Measurements from ENCODE around the gene C9orf72.
"Not testable (repeated sequence)": the region's sequence is repeated elsewhere in the genome, so short reads cannot be mapped to it uniquely, and the experiment has no call there.

C9orf72 gene

GRCh38 chr9:27503623-27504022 lies 69.7 kb downstream of the C9orf72 start:
- Histone ChIP-seq H3F3A (ENCODE audit: insufficient read depth) (no peaks in the 10 kb centered on the region), H3K9ac (ENCODE audit: low read length) (no peak overlapping the region), H3K27me3 (ENCODE audit: low read length) (no peaks in the 10 kb centered on the region), H3K9me2 (replicated peaks; ENCODE audit: insufficient read depth, low read length) (no peaks in the 10 kb centered on the region), H2AFZ (ENCODE audit: low read depth, low read length, severe bottlenecking) (no peak overlapping the region), H3K4me3 (ENCODE audit: insufficient read depth, low read length, poor library complexity, severe bottlenecking) (no peak overlapping the region), H3K4me2 (ENCODE audit: low read depth, low read length, poor library complexity, severe bottlenecking) (no peak overlapping the region), H3K9me3 (ENCODE audit: insufficient read depth, low read length) (no peaks in the 10 kb centered on the region), H3K27ac (ENCODE audit: low read depth, low read length) (no peak overlapping the region), H3K36me3 (ENCODE audit: low read length) (no peaks in the 10 kb centered on the region), H3K79me2 (ENCODE audit: insufficient read depth, low read length) (no peaks in the 10 kb centered on the region), H4K20me1 (ENCODE audit: low read depth, low read length) (no peaks in the 10 kb centered on the region)
- no peak for TF ChIP-seq CTCF (IDR thresholded peaks at IDR 0.05; ENCODE audit: insufficient read depth, low read length, poor library complexity, severe bottlenecking)
- TF ChIP-seq EZH2phosphoT487 (conservative IDR thresholded peaks at IDR 0.05; ENCODE audit: low read length), result no peak

GRCh38 chr9:27500902-27501301 lies 72.4 kb downstream of the C9orf72 start:
- not testable (repeated sequence) for H3K9me2 ChIP-seq (replicated peaks; ENCODE audit: insufficient read depth, low read length); H3K27ac ChIP-seq (ENCODE audit: low read depth, low read length); H3K9me3 ChIP-seq (ENCODE audit: insufficient read depth, low read length); H2AFZ ChIP-seq (ENCODE audit: low read depth, low read length, severe bottlenecking); H3K9ac ChIP-seq (ENCODE audit: low read length); H3K79me2 ChIP-seq (ENCODE audit: insufficient read depth, low read length); H3K27me3 ChIP-seq (ENCODE audit: low read length); H3K36me3 ChIP-seq (ENCODE audit: low read length); H3F3A ChIP-seq (ENCODE audit: insufficient read depth); H3K4me2 ChIP-seq (ENCODE audit: low read depth, low read length, poor library complexity, severe bottlenecking); H3K4me3 ChIP-seq (ENCODE audit: insufficient read depth, low read length, poor library complexity, severe bottlenecking); H4K20me1 ChIP-seq (ENCODE audit: low read depth, low read length)

DNA sequence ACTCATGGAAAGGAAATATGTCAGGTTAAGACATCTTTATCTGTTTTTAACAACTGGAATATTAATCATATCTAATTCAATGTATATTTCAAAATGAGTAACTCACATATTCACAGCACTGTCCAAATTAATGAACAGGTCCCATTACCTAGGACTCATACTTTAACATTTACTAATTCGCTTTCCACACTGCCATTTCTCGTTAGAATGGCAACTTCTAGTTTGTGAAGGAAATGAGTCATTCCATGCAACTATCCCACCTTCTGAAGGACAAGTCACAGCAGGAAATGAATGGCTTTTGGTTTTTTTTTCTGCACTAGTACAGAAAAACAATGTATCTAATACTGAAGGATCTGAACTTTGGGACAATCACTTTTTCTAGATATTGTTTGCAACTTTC lies 73.8 kb downstream of the C9orf72 start:
- no peaks in the 10 kb centered on the region for H3K9me2 ChIP-seq (replicated peaks; ENCODE audit: insufficient read depth, low read length)
- no peaks in the 10 kb centered on the region for H3K79me2 ChIP-seq (ENCODE audit: insufficient read depth, low read length)
- H3F3A ChIP-seq (ENCODE audit: insufficient read depth), result no peaks in the 10 kb centered on the region
- no peak overlapping the region for H3K4me2 ChIP-seq (ENCODE audit: low read depth, low read length, poor library complexity, severe bottlenecking)
- no peak overlapping the region for H3K4me3 ChIP-seq (ENCODE audit: insufficient read depth, low read length, poor library complexity, severe bottlenecking)
- no peak overlapping the region for H3K27ac ChIP-seq (ENCODE audit: low read depth, low read length)
- H3K9me3 ChIP-seq (ENCODE audit: insufficient read depth, low read length), result 0 out of 2 replicates have a peak, but pooled peaks cover 4% of the 10 kb centered on the region
- H2AFZ ChIP-seq (ENCODE audit: low read depth, low read length, severe bottlenecking), result no peak overlapping the region
- H3K27me3 ChIP-seq (ENCODE audit: low read length), result no peaks in the 10 kb centered on the region
- no peaks in the 10 kb centered on the region for H4K20me1 ChIP-seq (ENCODE audit: low read depth, low read length)
- H3K9ac ChIP-seq (ENCODE audit: low read length), result no peak overlapping the region
- H3K36me3 ChIP-seq (ENCODE audit: low read length), result no peaks in the 10 kb centered on the region
- TF ChIP-seq EZH2phosphoT487 (conservative IDR thresholded peaks at IDR 0.05; ENCODE audit: low read length), result no peak
- no peak for TF ChIP-seq CTCF (IDR thresholded peaks at IDR 0.05; ENCODE audit: insufficient read depth, low read length, poor library complexity, severe bottlenecking)

DNA sequence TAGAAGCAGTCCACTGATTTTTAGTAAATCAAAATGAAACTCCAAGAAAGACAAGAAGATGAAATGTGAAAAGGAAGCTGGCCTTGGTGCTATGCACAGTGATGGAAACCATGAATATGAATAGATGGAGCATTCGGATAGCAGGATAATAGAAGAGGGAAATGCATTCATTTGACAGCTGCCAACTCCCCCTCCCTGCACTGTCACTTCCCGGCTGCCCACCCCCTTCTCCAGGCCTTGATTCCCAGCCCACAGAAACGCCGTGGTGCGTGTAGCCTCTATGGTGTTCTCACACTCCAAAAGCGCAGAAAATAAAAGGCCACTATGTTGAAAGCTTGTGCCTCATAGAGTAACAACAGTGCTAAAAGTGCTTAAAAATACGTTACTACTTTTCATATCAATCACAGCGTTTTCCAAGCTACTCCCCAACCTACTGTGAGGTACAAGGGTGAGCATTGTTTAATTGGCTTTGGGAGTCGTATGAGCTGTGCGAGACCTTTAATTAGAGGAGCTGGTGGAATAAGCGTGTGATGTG lies 75.3 kb downstream of the C9orf72 start:
- Histone ChIP-seq H3K79me2 (ENCODE audit: insufficient read depth, low read length) (no peaks in the 10 kb centered on the region), H2AFZ (ENCODE audit: low read depth, low read length, severe bottlenecking) (no peak overlapping the region), H3K9me3 (ENCODE audit: insufficient read depth, low read length) (0 out of 2 replicates have a peak, but pooled peaks cover 4% of the 10 kb centered on the region), H3K27me3 (ENCODE audit: low read length) (no peaks in the 10 kb centered on the region), H3K36me3 (ENCODE audit: low read length) (no peaks in the 10 kb centered on the region), H3K27ac (ENCODE audit: low read depth, low read length) (no peak overlapping the region), H3F3A (ENCODE audit: insufficient read depth) (no peaks in the 10 kb centered on the region), H3K4me2 (ENCODE audit: low read depth, low read length, poor library complexity, severe bottlenecking) (no peak overlapping the region), H3K9me2 (replicated peaks; ENCODE audit: insufficient read depth, low read length) (no peaks in the 10 kb centered on the region), H3K4me3 (ENCODE audit: insufficient read depth, low read length, poor library complexity, severe bottlenecking) (no peak overlapping the region), H4K20me1 (ENCODE audit: low read depth, low read length) (no peaks in the 10 kb centered on the region), H3K9ac (ENCODE audit: low read length) (no peak overlapping the region)
- no peak for TF ChIP-seq CTCF (IDR thresholded peaks at IDR 0.05; ENCODE audit: insufficient read depth, low read length, poor library complexity, severe bottlenecking)
- TF ChIP-seq EZH2phosphoT487 (conservative IDR thresholded peaks at IDR 0.05; ENCODE audit: low read length), result no peak
